B cell (primary cell): ENCODE data around the gene KCNJ1. TPM values are rescaled to one million over a fixed set of nuclear protein-coding genes. Genes with fewer than 3 reads are reported as not detected.

ENCODE experiments used
- ATAC-seq: fragments of 200-7000 bp; cut with Tn5 transposase; one replicate; pipeline ENCODE4 v1.10.0; 2021; ENCODE audit warnings: low read depth, mild to moderate bottlenecking, moderate number of reproducible peaks, moderate library complexity
- CTCF ChIA-PET: fragments of 350-600 bp; sonication (Branson Sonifier 250); formaldehyde crosslinking; loops from one replicate; lab custom pipeline; 2021; ENCODE audit warnings: antibody characterized with exemption, inconsistent platforms; lab: Charles Lee
- POLR2A ChIA-PET: fragments of 350-600 bp; sonication (Branson Sonifier 250); formaldehyde crosslinking; loops from one replicate; lab custom pipeline; 2021; ENCODE audit warnings: antibody characterized with exemption; lab: Charles Lee
- DNase-seq: peaks from one replicate; pipeline ENCODE4 v3.0.0; 2013
- H2AFZ ChIP-seq: 2 replicates; pipeline ENCODE4 v1.6.1; 2012; ENCODE audit warnings: mild to moderate bottlenecking, low read depth, low read length; ENCODE audit not compliant: insufficient read depth, poor library complexity, severe bottlenecking
- H3K27ac ChIP-seq, 2 donors: 1 replicate in 1 of 2; 2 replicates in 1 of 2; pipeline ENCODE4 v1.5.1; 2012 to 2013; ENCODE audit warnings: low read length in 2 of 2, mild to moderate bottlenecking in 2 of 2, moderate library complexity in 1 of 2
- H3K27me3 ChIP-seq, 4 experiments: fragments of 200-600 bp in 1 of 4; sonication (generic) in 1 of 4; replicated peaks in 1 of 4; 1 replicate in 2 of 4; 2 replicates in 2 of 4; pipeline versions ENCODE4 v1.6.1 to v1.7.0; 2013 to 2016; ENCODE audit warnings: low read length in 3 of 4, mild to moderate bottlenecking in 2 of 4, mixed read lengths in 1 of 4, moderate library complexity in 1 of 4; ENCODE audit not compliant: insufficient read depth in 4 of 4, control insufficient read depth in 3 of 4; ENCODE audit errors: control extremely low read depth in 1 of 4
- H3K36me3 ChIP-seq, 2 experiments: replicated peaks in 1 of 2; 1 replicate in 1 of 2; 2 replicates in 1 of 2; pipeline versions ENCODE4 v1.6.1 to v1.7.1; 2013; ENCODE audit warnings: low read length in 1 of 2; ENCODE audit not compliant: insufficient read depth in 2 of 2, control insufficient read depth in 1 of 2; ENCODE audit errors: control extremely low read depth in 1 of 2, extremely low read depth in 1 of 2
- H3K4me1 ChIP-seq, 2 donors: fragments of 200-600 bp in 1 of 2; sonication (generic) in 1 of 2; 1 replicate in 1 of 2; 2 replicates in 1 of 2; pipeline versions ENCODE4 v1.5.1 to v1.6.1; 2013 to 2017; ENCODE audit warnings: low read length in 2 of 2; ENCODE audit not compliant: control insufficient read depth in 2 of 2, insufficient read depth in 2 of 2
- H3K4me2 ChIP-seq: replicated peaks from 2 replicates; pipeline ENCODE3; 2012; ENCODE audit warnings: mild to moderate bottlenecking, low read depth, low read length; ENCODE audit not compliant: poor library complexity, severe bottlenecking
- H3K4me3 ChIP-seq, 5 experiments: fragments of 200-600 bp in 1 of 5; sonication (generic) in 1 of 5; 1 replicate in 3 of 5; 2 replicates in 2 of 5; pipeline versions ENCODE4 v1.5.1 to v1.7.0; 2011 to 2016; ENCODE audit warnings: low read length in 4 of 5, mild to moderate bottlenecking in 4 of 5, low read depth in 2 of 5, control low read depth in 1 of 5, moderate library complexity in 1 of 5; ENCODE audit not compliant: insufficient read depth in 1 of 5; ENCODE audit errors: control extremely low read depth in 1 of 5, extremely low read depth in 1 of 5
- H3K79me2 ChIP-seq: fragments of 200-600 bp; sonication (generic); one replicate; pipeline ENCODE4 v1.6.0; 2016; ENCODE audit warnings: low read length; ENCODE audit not compliant: control insufficient read depth, insufficient read depth
- H3K9ac ChIP-seq: fragments of 200-600 bp; sonication (generic); 2 replicates; pipeline ENCODE4 v1.6.1; 2017; ENCODE audit warnings: mild to moderate bottlenecking, low read length, moderate library complexity
- H3K9me3 ChIP-seq, 3 donors: one replicate each; pipeline versions ENCODE4 v1.6.1 to v1.7.1; 2013; ENCODE audit warnings: low read length in 2 of 3; ENCODE audit not compliant: control insufficient read depth in 2 of 3, insufficient read depth in 1 of 3; ENCODE audit errors: control extremely low read depth in 1 of 3
- H4K20me1 ChIP-seq: 2 replicates; pipeline ENCODE4 v1.6.0; 2012; ENCODE audit warnings: mild to moderate bottlenecking, low read length; ENCODE audit not compliant: insufficient read depth, control insufficient read depth, poor library complexity, severe bottlenecking
- H3K27ac Mint-ChIP-seq: one replicate; pipeline ENCODE4 v1.8.0; 2021; ENCODE audit warnings: mixed read lengths
- H3K27me3 Mint-ChIP-seq: one replicate; pipeline ENCODE4 v1.8.0; 2021; ENCODE audit warnings: mixed read lengths
- H3K4me1 Mint-ChIP-seq: one replicate; pipeline ENCODE4 v1.8.0; 2021; ENCODE audit warnings: mixed read lengths
- H3K4me3 Mint-ChIP-seq: one replicate; pipeline ENCODE4 v1.8.0; 2021; ENCODE audit warnings: mixed read lengths
- H3K9me3 Mint-ChIP-seq: one replicate; pipeline ENCODE4 v1.8.0; 2022; ENCODE audit warnings: mixed read lengths; ENCODE audit not compliant: insufficient read depth
- CTCF ChIP-seq: fragments of 200-600 bp; IDR thresholded peaks from one replicate; pipeline ENCODE4 v1.8.0; 2022; ENCODE audit warnings: antibody characterized with exemption, mild to moderate bottlenecking
- EZH2 ChIP-seq: IDR thresholded peaks from 2 replicates; pipeline ENCODE4 v1.6.1; 2012; ENCODE audit warnings: borderline replicate concordance, low read depth, mild to moderate bottlenecking, moderate library complexity, low read length; ENCODE audit not compliant: insufficient read depth, poor library complexity, severe bottlenecking
- WGBS: methylation state at CpG from one replicate; pipeline ENCODE4 v1.1.5; 2013; ENCODE audit warnings: missing lambda C conversion rate; ENCODE audit not compliant: insufficient coverage; 5-methylcytosine and 5-hydroxymethylcytosine counted together
- intact Hi-C: fragments of 100-400 bp; cut with micrococcal nuclease; formaldehyde crosslinking; loops from one replicate; pipeline ENCODE4 v1.10.0; 2022
- polyA plus RNA-seq: library from polyadenylated mRNA; depleted of rRNA; stranded (reverse); fragments of >200 nt; gene quantifications from 2 replicates; pipeline ENCODE4 v1.2.3, GENCODE V29; 2012
- total RNA-seq, 2 donors: library from RNA; stranded (reverse); fragments of 120-200 nt in 1 of 2; gene quantifications; 1 replicate in 1 of 2; 2 replicates in 1 of 2; pipeline versions ENCODE4 v1.2.3 to v1.2.4, GENCODE V29; 2013 to 2022

KCNJ1 gene
- total and polyA plus RNA-seq, 2 donors (not counting 1 experiment from before 2014, with no cell fraction given): not detected

- H4K20me1 ChIP-seq: peaks cover 84% of the 10 kb centered on the region
- no peaks in the 10 kb centered on the region for H3K9me3 ChIP-seq
- 100% methylated on average over 3 of the region's 4 CpGs for WGBS
- peaks cover 30% of the 10 kb centered on the region for H3K4me1 Mint-ChIP-seq
- H3K27ac Mint-ChIP-seq: peak overlapping the region; percentile 41
- peaks cover 40% of the 10 kb centered on the region for H3K79me2 ChIP-seq
- peaks cover 0 to 5% of the 10 kb centered on the region in 2 donors for H3K4me1 ChIP-seq
- H3K27me3 ChIP-seq: no peaks in the 10 kb centered on the region
- no peak overlapping the region for H3K4me2 ChIP-seq
- CTCF ChIA-PET: interaction anchor here (0.9 to 1.5 kb wide), 6 partner anchors 8 to 645 kb away, joined by 3 to 4 read pairs (median 3); no protein-coding TSS in a partner anchor
- no peaks in the 10 kb centered on the region for H3K27me3 Mint-ChIP-seq
- no peak overlapping the region for H3K27ac ChIP-seq
- no peak overlapping the region for H3K4me3 ChIP-seq
- intact Hi-C loops: no loop called here
- no peak overlapping the region for H3K9ac ChIP-seq
- no peak for TF ChIP-seq EZH2
- TF ChIP-seq CTCF: no peak
- H3K36me3 ChIP-seq: peaks cover 8 to 93% of the 10 kb centered on the region in 2 experiments
- POLR2A ChIA-PET: no interaction called here
- no peak overlapping the region for H3K4me3 Mint-ChIP-seq
- DNase-seq: no peak
- ATAC-seq: no peak
- no peaks in the 10 kb centered on the region for H3K9me3 Mint-ChIP-seq
- H2AFZ ChIP-seq: no peak overlapping the region
Observed at GRCh38 chr11:128802358-128802981, 64.6 kb downstream of the KCNJ1 start.

GRCh38 chr11:128800871-128801417 is 66.2 kb downstream of the KCNJ1 start:
- Mint-ChIP-seq H3K9me3 (no peaks in the 10 kb centered on the region), H3K27me3 (no peaks in the 10 kb centered on the region), H3K4me1 (peaks cover 38% of the 10 kb centered on the region), H3K27ac (no peak overlapping the region), H3K4me3 (no peak overlapping the region)
- POLR2A ChIA-PET: no interaction called here
- Histone ChIP-seq H3K36me3 (peaks cover 10 to 88% of the 10 kb centered on the region in 2 experiments), H3K4me1 (peaks cover 2 to 11% of the 10 kb centered on the region in 2 donors), H3K27me3 (no peaks in the 10 kb centered on the region), H2AFZ (no peak overlapping the region), H3K9me3 (no peaks in the 10 kb centered on the region), H3K79me2 (peaks cover 48% of the 10 kb centered on the region), H3K9ac (no peak overlapping the region), H3K27ac (no peak overlapping the region), H4K20me1 (peaks cover 94% of the 10 kb centered on the region), H3K4me3 (no peak overlapping the region), H3K4me2 (no peak overlapping the region)
- 98% methylated on average over 7 of the region's 8 CpGs for WGBS
- CTCF ChIA-PET: interaction anchor here (0.8 to 1.6 kb wide), 4 partner anchors 8 to 644 kb away, joined by 3 to 5 read pairs (median 4); no protein-coding TSS in a partner anchor
- intact Hi-C loops: no loop called here
- TF ChIP-seq EZH2 (no peak), CTCF (no peak)
- ATAC-seq (no peak), DNase-seq (no peak)
